Lower leg skin (tissue), 4 donors: ENCODE measurements around the gene EYS. TPM values are rescaled to one million over a fixed set of nuclear protein-coding genes. Genes with fewer than 3 reads are reported as not detected.

Experiments used
- DNase-seq, 2 donors: peaks; one replicate each; pipeline ENCODE4 v3.0.0-alpha.2; 2019; ENCODE audit warnings: low spot score in 2 of 2
- H3K4me3 ChIP-seq: fragments of 200-600 bp; sonication (generic); 2 replicates; pipeline ENCODE4 v1.5.1; 2017; ENCODE audit warnings: mild to moderate bottlenecking, low read depth; ENCODE audit not compliant: poor library complexity, severe bottlenecking
- CTCF ChIP-seq, 3 donors: fragments of 450-650 bp; IDR thresholded peaks; one replicate each; pipeline ENCODE4 v1.5.1; 2016; ENCODE audit warnings: antibody characterized with exemption in 3 of 3, mild to moderate bottlenecking in 3 of 3, moderate library complexity in 2 of 3
- POLR2A ChIP-seq, 2 donors: fragments of 450-650 bp; IDR thresholded peaks; one replicate each; pipeline ENCODE4 v1.6.1; 2016 to 2017; ENCODE audit warnings: antibody characterized with exemption in 2 of 2, mild to moderate bottlenecking in 1 of 2, moderate library complexity in 1 of 2
- WGBS, 2 donors: methylation state at CpG; one replicate each; pipeline ENCODE4 v1.1.5; 2018; 5-methylcytosine and 5-hydroxymethylcytosine counted together
- intact Hi-C: fragments of 100-400 bp; cut with DNase I; formaldehyde crosslinking; loops from one replicate; pipeline ENCODE4 v1.15.0; 2023; ENCODE audit warnings: low total_unique reads
- total RNA-seq, 4 donors: library from RNA; depleted of rRNA; stranded (reverse); fragments of >200 nt; gene quantifications; one replicate each; pipeline ENCODE4 v1.1.0, GENCODE V29; 2016

Gene EYS
- total RNA-seq, 4 donors from 2014 or later: 0.04 TPM; not detected in 3

- no peak overlapping the region for H3K4me3 ChIP-seq
- no peak for DNase-seq
- 75 to 76% methylated on average over 1 of the region's 1 CpG for WGBS, 2 donors
- intact Hi-C loops: no loop called here
- no peak for TF ChIP-seq POLR2A (IDR thresholded peaks at IDR 0.05)
- no peak for TF ChIP-seq CTCF (IDR thresholded peaks at IDR 0.05)
Measured at GRCh38 chr6:64969139-64969538, 737.9 kb downstream of the EYS start.

- no peak overlapping the region for H3K4me3 ChIP-seq
- WGBS, 2 donors: 69 to 71% methylated on average over 7 of the region's 7 CpGs
- TF ChIP-seq CTCF (IDR thresholded peaks at IDR 0.05) (no peak), POLR2A (IDR thresholded peaks at IDR 0.05) (no peak)
- intact Hi-C loops: no loop called here
- peak in 1 of 2 donors; percentile 80 for DNase-seq
Measured at GRCh38 chr6:64955435-64955848, 751.6 kb downstream of the EYS start.

- WGBS, 2 donors: 74% methylated on average over 2 of the region's 2 CpGs
- DNase-seq: no peak
- no peak overlapping the region for H3K4me3 ChIP-seq
- no peak for TF ChIP-seq POLR2A (IDR thresholded peaks at IDR 0.05)
- TF ChIP-seq CTCF (IDR thresholded peaks at IDR 0.05): no peak
- intact Hi-C loops: no loop called here
Measured at GRCh38 chr6:64949257-64949656, 757.8 kb downstream of the EYS start.

GRCh38 chr6:64948261-64948660 lies 758.8 kb downstream of the EYS start:
- TF ChIP-seq CTCF (IDR thresholded peaks at IDR 0.05) (no peak), POLR2A (IDR thresholded peaks at IDR 0.05) (no peak)
- intact Hi-C loops: no loop called here
- H3K4me3 ChIP-seq: no peak overlapping the region
- DNase-seq: no peak

GRCh38 chr6:64945450-64945849 lies 761.6 kb downstream of the EYS start:
- DNase-seq: no peak
- intact Hi-C loops: no loop called here
- TF ChIP-seq POLR2A (IDR thresholded peaks at IDR 0.05) (no peak), CTCF (IDR thresholded peaks at IDR 0.05) (no peak)
- H3K4me3 ChIP-seq: no peak overlapping the region
- 90% methylated on average over 2 of the region's 2 CpGs for whole genome bisulfite sequencing, 2 donors

GRCh38 chr6:64932486-64932885 lies 774.5 kb downstream of the EYS start:
- no peak overlapping the region for H3K4me3 ChIP-seq
- TF ChIP-seq CTCF (IDR thresholded peaks at IDR 0.05): no peak
- no peak for TF ChIP-seq POLR2A (IDR thresholded peaks at IDR 0.05)
- no peak for DNase-seq
- intact Hi-C loops: no loop called here
- 59 to 61% methylated on average over 1 of the region's 1 CpG for WGBS, 2 donors
